Neural progenitor cell (in vitro differentiated cells): ENCODE data around the gene UBE2O.

Experiments
- CTCF ChIP-seq: fragments of 200-600 bp; sonication (generic); IDR thresholded peaks from 2 replicates; pipeline ENCODE4 v1.5.1; 2017; ENCODE audit warnings: antibody characterized with exemption, mild to moderate bottlenecking
- EZH2 ChIP-seq: fragments of 200-600 bp; sonication (generic); IDR thresholded peaks from 2 replicates; pipeline ENCODE4 v1.6.1; 2017; ENCODE audit warnings: antibody characterized with exemption, mild to moderate bottlenecking, moderate library complexity
- EZH2phosphoT487 ChIP-seq: fragments of 200-600 bp; sonication (generic); IDR thresholded peaks from 2 replicates; pipeline ENCODE4 v1.6.1; 2017; ENCODE audit warnings: antibody characterized with exemption

- TF ChIP-seq CTCF (no peak), EZH2 (no peak), EZH2phosphoT487 (no peak)
These were observed 17.2 kb downstream of the UBE2O start for GRCh38 chr17:76435751-76436150.
